ENCODE measurements around the gene GYG1. TPM values are rescaled to one million over a fixed set of nuclear protein-coding genes. Genes with fewer than 3 reads are reported as not detected.

GYG1 gene
- total RNA-seq, 1 donor from 2014 or later = 45.6 TPM

DNA sequence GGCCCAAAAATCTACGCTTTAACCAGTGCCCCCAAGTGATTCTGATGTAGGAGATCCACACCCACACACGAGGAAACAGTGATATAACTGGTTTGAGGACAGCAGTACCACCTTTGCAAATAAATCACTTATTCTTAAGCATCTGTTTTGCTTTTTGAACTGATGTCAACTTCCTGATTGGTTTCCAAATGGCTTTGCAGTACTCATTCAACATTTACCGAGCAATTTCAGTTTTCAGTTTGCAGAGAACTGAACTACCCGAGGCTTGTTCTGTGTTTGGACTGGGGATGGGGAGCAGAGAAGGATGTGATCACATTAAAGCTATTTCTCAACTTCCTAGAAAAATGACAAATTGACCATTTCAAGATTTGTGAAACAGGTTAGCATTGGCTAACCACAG, 1.1 kb upstream of the GYG1 start:
- ATAC-seq (no peak), DNase-seq (no peak)
- Histone ChIP-seq H3K4me3 (no peak overlapping the region), H3K27me3 (no peaks in the 10 kb centered on the region), H3K4me1 (peaks cover 25% of the 10 kb centered on the region), H3K9me3 (no peaks in the 10 kb centered on the region), H3K27ac (peak overlapping the region; percentile 95), H3K36me3 (peaks cover 11% of the 10 kb centered on the region)
- TF ChIP-seq, protein P1, sequence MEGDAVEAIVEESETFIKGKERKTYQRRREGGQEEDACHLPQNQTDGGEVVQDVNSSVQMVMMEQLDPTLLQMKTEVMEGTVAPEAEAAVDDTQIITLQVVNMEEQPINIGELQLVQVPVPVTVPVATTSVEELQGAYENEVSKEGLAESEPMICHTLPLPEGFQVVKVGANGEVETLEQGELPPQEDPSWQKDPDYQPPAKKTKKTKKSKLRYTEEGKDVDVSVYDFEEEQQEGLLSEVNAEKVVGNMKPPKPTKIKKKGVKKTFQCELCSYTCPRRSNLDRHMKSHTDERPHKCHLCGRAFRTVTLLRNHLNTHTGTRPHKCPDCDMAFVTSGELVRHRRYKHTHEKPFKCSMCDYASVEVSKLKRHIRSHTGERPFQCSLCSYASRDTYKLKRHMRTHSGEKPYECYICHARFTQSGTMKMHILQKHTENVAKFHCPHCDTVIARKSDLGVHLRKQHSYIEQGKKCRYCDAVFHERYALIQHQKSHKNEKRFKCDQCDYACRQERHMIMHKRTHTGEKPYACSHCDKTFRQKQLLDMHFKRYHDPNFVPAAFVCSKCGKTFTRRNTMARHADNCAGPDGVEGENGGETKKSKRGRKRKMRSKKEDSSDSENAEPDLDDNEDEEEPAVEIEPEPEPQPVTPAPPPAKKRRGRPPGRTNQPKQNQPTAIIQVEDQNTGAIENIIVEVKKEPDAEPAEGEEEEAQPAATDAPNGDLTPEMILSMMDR (IDR thresholded peaks at IDR 0.05) = no peak
- intact Hi-C loops (cut with DNase I) = no loop called here

GRCh38 chr3:148992027-148992634, 791 bp downstream of the GYG1 start:
- Histone ChIP-seq H3K27me3 (no peaks in the 10 kb centered on the region), H3K9me3 (no peaks in the 10 kb centered on the region), H3K27ac (peak overlapping the region; percentile 95), H3K4me1 (peaks cover 25% of the 10 kb centered on the region), H3K36me3 (peaks cover 30% of the 10 kb centered on the region), H3K4me3 (peak overlapping the region; percentile 75)
- intact Hi-C loops (cut with DNase I) = no loop called here
- TF ChIP-seq, protein P1 (IDR thresholded peaks at IDR 0.05) = no peak
- peak; percentile 81 for DNase-seq
- ATAC-seq = peak; percentile 56

GRCh38 chr3:148992635-148993255, 1.4 kb downstream of the GYG1 start:
- H3K27me3 ChIP-seq = no peaks in the 10 kb centered on the region
- peak overlapping the region; percentile 95 for H3K27ac ChIP-seq
- H3K36me3 ChIP-seq = peaks cover 36% of the 10 kb centered on the region
- H3K4me1 ChIP-seq = peaks cover 25% of the 10 kb centered on the region
- TF ChIP-seq, protein P1 (IDR thresholded peaks at IDR 0.05) = no peak
- no peak for DNase-seq
- no peaks in the 10 kb centered on the region for H3K9me3 ChIP-seq
- intact Hi-C loops (cut with DNase I) = no loop called here
- no peak for ATAC-seq
- peak overlapping the region; percentile 75 for H3K4me3 ChIP-seq

DNA sequence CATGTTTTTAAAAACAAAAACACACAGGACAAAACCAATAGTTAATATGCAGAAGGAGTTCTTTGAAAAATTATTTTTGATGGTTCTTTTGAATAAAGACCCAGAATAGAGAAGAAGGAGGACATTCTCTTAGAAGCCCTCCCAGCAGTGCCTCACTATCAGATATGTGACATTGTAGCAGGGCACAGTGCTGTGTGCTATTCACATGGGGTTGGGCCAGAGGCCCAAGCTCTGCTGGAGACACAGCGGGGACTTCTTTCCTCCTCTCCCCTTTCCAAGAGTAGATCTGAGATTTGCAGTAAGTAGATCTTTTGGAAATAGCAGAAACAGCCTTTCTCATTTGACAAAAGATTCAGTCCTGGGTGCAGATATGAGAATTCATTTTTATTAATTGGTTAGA, 6.3 kb downstream of the GYG1 start:
- intact Hi-C loops (cut with DNase I) = no loop called here
- Histone ChIP-seq H3K9me3 (no peaks in the 10 kb centered on the region), H3K4me1 (peaks cover 29% of the 10 kb centered on the region), H3K4me3 (no peak overlapping the region), H3K36me3 (peaks cover 66% of the 10 kb centered on the region), H3K27me3 (no peaks in the 10 kb centered on the region), H3K27ac (no peak overlapping the region)
- TF ChIP-seq, protein P1 (IDR thresholded peaks at IDR 0.05) = no peak
- DNase-seq (no peak), ATAC-seq (no peak)

- TF ChIP-seq, protein P1 (IDR thresholded peaks at IDR 0.05) = no peak
- no peak for ATAC-seq
- Histone ChIP-seq H3K9me3 (no peaks in the 10 kb centered on the region), H3K27ac (peak overlapping the region; percentile 15), H3K4me3 (no peak overlapping the region), H3K27me3 (no peaks in the 10 kb centered on the region), H3K4me1 (peaks cover 22% of the 10 kb centered on the region), H3K36me3 (peaks cover 67% of the 10 kb centered on the region)
- intact Hi-C loops (cut with DNase I) = no loop called here
- no peak for DNase-seq
Observed at GRCh38 chr3:148998297-148998696, 7.0 kb downstream of the GYG1 start.
